DMS53 treated with DMSO at 0.1 percent for 48 hours (cell line): ENCODE results near the gene SLC5A6.
A peak's percentile ranks its signal among the peaks of the same experiment; 100 is the strongest.

Source experiments
- DNase-seq: peaks from one replicate; lab custom pipeline; 2025; ENCODE audit not compliant: unreplicated experiment; lab: John Stamatoyannopoulos, UW

SLC5A6 gene

DNA sequence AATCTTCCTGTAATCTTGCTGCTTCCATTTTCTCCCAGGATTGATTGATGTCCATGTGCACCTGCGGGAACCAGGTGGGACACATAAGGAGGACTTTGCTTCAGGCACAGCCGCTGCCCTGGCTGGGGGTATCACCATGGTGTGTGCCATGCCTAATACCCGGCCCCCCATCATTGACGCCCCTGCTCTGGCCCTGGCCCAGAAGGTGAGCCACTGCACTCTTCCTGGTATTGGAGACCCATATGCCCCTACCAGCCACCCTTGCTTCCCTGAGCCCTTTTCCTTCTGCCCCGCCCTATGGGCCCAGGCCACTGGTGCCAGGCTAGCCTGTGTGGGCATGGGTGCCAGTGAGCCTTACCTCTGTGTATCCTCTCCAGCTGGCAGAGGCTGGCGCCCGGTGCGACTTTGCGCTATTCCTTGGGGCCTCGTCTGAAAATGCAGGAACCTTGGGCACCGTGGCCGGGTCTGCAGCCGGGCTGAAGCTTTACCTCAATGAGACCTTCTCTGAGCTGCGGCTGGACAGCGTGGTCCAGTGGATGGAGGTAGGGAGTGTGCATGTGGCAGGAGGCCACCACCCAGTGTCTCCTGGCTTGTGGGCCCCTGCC is 25.4 kb upstream of the SLC5A6 start:
- no peak for DNase-seq

DNA sequence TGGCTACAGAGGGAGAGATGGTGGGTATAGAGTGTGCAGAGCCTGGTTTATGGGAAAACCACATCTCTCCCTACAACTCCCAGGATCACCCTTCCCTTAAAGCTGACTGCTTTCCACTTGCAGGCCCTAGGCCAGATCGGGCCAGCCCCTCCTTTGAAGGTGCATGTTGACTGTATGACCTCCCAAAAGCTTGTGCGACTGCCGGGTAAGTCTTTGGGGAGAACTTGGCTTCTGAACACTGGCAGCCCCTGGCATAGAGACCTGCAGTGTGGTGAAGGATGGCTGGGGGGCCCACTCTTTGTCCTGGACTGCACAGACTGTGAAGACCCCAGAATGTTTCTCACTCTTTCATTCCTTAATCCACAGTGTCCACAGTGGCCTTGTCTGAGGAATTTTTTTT is 24.6 kb upstream of the SLC5A6 start:
- DNase-seq: no peak

DNA sequence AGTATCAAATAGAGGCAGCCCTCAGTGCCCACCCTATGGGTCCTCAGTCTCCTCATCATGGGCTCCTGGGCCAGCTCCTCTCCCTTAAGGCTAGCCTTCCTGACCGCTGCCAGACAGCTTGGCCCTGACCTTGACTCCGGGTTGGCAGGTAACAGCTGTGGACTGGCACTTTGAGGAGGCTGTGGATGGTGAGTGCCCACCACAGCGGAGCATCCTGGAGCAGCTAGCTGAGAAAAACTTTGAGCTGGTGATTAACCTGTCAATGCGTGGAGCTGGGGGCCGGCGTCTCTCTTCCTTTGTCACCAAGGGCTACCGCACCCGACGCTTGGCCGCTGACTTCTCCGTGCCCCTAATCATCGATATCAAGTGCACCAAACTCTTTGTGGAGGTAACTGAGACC is 24.1 kb upstream of the SLC5A6 start:
- DNase-seq: no peak

DNA sequence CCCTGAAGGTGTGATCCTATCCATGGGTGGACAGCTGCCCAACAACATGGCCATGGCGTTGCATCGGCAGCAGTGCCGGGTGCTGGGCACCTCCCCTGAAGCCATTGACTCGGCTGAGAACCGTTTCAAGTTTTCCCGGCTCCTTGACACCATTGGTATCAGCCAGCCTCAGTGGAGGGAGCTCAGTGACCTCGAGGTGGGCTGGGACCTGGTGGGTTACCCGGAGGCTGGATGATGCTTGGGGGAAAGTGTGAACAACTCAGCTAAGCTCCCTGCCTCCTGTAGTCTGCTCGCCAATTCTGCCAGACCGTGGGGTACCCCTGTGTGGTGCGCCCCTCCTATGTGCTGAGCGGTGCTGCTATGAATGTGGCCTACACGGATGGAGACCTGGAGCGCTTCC is 21.3 kb upstream of the SLC5A6 start:
- no peak for DNase-seq

DNA sequence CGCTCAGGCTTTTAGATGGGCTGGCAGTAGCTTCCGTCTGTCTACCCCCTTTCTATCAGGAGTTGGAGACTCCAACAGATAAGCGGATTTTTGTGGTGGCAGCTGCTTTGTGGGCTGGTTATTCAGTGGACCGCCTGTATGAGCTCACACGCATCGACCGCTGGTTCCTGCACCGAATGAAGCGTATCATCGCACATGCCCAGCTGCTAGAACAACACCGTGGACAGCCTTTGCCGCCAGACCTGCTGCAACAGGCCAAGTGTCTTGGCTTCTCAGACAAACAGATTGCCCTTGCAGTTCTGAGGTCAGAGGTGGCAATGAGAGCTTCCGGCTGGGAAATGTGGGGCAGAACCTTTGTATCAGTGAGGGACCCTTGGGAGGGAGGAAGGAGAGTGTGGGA is 19.9 kb upstream of the SLC5A6 start:
- DNase-seq: no peak

DNA sequence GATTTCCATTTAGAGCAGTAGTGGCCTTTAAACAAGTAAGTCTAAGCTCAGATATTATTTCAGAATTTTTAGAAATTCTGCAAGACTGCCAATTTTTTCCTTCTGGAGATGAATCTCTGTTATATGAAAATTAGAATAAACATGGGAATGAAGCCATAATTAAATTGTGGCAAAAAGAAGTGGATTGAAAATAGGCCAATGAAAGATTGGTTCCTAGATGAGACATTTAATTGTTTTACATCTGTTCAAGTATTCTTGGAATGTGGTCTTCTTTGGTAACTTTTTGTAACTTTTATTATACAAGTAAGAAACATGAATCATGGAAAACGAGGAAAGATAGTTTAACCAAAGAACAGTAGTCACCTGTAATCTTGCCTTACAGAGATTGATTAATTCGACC is 15.4 kb upstream of the SLC5A6 start:
- DNase-seq: no peak

DNA sequence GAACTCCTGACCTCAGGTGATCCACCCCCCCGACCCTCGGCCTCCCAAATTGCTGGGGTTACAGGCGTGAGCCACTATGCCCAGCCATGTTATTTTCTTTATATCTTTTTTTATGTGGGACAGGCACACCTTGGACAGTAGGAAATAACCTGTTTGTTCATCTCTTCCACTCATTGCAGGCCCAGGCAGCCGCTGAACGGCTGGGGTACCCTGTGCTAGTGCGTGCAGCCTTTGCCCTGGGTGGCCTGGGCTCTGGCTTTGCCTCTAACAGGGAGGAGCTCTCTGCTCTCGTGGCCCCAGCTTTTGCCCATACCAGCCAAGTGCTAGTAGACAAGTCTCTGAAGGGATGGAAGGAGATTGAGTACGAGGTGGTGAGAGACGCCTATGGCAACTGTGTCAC is 13.5 kb upstream of the SLC5A6 start:
- DNase-seq: no peak

DNA sequence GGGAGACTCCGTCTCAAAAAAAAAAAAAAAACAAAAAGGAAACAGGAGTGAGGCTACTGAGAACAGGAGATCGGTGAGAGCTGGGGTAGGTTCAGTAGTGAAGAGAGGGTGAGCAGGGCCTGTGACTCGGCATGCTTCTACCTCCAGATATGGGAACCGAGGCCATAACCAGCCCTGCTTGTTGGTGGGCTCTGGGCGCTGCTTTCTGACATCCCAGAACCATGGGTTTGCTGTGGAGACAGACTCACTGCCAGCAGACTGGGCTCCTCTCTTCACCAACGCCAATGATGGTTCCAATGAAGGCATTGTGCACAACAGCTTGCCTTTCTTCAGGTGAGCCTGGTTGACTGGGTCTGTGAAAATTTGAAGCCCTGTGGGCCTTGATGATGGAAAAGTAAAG is 11.3 kb upstream of the SLC5A6 start:
- no peak for DNase-seq

DNA sequence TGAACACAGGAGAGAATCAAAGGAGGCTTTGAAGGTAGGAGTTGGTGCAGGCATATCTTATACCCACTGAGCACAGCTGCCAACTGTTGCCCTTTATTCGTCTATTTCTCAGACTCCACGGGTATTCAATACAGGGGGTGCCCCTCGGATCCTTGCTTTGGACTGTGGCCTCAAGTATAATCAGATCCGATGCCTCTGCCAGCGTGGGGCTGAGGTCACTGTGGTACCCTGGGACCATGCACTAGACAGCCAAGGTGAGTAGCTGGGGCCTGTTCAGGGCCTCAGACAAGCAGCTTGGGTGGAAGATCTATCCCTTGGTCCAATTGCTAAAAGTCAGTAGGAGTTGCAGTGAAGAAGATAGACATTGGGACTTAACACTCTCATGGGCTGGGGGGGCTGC is 10.3 kb upstream of the SLC5A6 start:
- no peak for DNase-seq

DNA sequence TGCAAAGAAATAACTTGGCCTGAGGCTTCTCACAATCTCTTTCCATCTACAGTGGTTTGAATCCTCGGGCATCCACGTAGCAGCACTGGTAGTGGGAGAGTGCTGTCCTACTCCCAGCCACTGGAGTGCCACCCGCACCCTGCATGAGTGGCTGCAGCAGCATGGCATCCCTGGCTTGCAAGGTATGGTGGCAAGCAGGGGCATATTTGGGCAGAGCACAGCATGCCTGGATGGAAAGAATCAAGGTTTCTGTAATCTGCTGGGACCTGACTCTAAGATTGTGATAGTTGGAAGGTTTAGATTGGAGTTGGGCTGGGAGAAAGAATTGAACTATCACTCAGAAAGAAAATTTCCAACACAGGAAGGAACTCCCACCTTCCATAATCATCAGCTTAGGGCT is 9.1 kb upstream of the SLC5A6 start:
- DNase-seq: no peak

DNA sequence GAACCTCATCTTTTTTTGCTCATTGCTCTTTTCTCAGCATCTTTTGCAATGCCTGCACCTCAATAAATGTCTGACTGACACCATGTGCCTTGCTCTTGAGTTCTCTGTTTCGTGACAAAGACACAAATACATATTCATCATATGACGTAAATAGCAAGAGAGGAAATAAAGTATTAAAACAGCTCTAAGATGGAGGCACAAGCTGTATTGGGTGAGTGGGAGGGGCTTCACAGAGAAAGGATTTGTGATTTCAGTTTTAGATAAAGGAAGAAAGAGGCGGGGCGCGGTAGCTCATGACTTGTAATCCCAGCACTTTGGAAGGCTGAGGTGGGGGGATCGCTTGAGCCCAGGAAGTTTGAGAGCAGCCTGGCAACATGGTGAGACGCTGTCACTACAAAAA is 8.0 kb upstream of the SLC5A6 start:
- no peak for DNase-seq

DNA sequence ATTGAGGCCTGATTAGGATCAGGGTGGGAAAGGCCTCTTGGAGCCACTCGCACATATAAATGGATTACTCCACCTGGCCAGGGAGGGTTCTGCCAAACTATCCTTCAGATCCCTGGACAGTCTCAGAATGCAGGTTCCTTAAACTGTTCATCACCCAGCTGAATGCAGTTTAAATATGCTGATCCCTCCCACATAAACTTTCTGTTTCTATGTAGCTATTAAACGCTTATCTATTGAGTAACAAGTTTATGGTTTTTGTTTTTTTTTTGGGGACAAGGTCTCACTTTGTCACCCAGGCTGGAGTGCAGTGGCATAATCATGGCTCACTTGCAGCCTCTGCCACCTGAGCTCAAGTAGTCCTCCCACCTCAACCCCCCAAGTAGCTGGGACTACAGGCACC is 7.0 kb upstream of the SLC5A6 start:
- no peak for DNase-seq

DNA sequence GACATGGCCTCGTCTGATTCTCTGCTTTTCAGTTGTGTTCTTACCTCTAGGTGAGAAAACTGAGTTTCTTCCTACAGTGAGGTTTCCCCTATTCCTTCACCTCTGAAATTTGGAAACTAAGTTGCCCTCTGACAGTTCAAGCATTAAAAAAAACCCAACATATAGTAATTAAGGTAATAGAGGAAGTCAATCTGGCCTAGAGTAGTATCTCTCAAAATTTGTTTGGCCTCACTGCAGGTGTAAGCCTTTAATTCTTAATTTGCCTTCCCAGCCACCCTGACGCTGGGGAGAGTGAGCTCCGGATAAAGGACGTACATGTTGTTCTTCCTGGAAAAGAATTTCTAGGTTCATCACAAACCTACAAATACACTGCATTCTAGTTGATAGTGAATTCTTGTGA is 6.5 kb upstream of the SLC5A6 start:
- DNase-seq: no peak

DNA sequence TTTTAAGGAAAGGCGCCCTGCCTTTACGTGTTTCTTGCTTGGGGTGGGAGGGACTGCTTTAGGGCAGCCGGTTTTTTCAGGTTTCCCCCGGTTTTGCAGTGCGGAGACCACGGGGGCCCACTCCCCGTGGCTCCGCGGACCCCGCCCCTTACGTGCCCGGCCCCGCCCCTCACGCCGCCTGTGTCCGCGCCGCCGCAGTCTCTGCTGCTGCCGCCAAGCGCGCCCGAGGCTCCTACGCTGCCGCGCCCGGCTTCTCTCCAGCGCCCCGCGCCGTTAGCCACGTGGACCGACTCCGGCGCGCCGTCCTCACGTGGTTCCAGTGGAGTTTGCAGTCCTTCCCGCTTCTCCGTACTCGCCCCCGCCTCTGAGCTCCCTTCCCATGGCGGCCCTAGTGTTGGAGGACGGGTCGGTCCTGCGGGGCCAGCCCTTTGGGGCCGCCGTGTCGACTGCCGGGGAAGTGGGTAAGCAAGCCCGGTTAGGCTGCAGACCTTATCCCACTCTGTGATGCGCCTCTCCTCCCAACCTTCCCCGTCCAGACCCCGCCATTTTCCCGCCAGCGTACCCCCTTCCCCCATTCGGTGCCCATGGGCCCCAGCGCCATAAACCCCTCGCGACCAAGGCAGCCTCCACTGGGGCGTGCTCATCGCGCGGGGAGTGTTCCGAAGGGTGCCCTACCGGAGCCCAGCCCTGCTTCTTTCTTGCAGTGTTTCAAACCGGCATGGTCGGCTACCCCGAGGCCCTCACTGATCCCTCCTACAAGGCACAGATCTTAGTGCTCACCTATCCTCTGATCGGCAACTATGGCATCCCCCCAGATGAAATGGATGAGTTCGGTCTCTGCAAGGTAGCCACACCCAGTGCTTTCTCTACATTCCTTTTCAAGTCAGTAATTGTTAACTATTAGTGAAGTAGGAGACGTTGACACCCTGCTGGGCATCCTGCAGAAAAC is 5.4 kb upstream of the SLC5A6 start, which contains the start of gene CAD:
Gene CAD (plus strand): TSS at position 197 of the 949 bp plus-strand sequence. CDS start 183 bp downstream, at position 380.
- peak; percentile 72 for DNase-seq

DNA sequence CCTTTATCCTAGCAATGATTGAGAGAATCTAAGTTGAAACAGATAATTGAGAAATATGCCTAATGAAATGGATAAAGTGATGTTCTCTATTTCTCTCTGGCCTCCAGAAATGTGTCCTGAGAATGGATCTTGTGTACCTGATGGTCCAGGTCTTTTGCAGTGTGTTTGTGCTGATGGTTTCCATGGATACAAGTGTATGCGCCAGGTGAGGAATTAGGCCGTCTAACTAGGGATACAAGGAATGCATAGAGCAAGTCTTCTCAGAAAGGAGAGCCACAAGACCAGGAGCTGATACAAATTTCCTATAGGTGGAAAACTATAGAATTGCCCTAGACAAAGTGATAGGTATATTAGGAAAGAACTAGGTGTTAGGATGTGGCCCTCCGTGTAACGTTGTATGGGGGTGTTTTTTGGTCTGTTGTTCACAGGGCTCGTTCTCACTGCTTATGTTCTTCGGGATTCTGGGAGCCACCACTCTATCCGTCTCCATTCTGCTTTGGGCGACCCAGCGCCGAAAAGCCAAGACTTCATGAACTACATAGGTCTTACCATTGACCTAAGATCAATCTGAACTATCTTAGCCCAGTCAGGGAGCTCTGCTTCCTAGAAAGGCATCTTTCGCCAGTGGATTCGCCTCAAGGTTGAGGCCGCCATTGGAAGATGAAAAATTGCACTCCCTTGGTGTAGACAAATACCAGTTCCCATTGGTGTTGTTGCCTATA is 4.5 kb upstream of the SLC5A6 start:
- DNase-seq: no peak

DNA sequence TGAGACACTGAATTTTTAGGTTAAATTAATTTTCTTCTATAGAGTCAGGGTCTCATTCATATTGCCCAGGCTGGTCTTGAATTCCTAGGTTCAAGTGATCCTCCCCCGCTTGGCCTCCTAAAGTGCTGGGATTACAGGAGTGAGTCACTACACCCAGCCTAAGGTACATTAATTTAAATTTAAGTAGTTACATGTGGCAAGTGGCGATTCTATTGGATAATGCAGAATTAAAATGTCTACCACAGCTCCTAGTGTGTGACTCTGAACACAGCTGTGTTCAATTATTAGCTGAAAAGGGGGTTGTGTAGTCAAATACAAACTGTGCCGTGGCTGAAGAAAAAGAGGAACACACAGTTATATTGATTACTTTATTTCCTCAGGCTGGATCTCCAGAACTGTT is 2.9 kb upstream of the SLC5A6 start:
- DNase-seq: no peak

DNA sequence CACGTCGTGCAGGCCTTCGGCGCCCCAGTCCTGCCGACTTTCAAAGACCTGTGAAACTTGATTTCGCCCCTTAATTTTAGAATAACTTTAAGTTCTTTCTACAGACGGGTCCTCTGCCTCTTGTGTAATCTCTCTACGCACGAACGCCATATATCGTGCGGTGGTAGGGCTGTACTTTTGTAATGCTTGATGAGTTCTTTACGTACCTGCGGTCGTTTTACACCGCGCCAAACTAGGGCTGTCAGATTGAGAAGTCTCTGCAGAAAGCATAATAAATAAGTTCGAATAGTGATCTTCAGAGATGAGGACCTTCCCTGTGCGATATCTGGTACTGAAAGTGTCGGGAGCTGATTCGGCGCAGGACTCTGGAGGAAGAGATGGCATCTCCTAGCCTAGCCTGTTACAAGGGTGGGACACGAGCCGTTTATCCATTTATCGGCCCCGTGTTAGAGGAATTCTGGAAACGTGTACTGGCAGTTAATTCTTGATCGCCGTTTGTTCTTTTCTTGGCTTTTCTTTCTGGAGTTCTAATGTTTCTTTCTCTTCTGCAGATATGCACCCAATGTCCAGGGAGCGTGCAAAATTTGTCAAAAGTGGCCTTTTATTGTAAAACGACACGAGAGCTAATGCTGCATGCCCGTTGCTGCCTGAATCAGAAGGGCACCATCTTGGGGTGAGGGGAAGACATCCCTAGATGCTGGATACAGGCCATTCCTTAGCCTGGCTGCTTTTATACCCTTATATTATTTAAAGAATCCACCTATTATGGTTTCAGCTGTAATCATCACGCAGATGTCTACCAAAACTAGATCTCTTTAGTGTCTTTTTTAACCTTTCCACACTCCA is 781 bp upstream of the SLC5A6 start:
- DNase-seq: no peak

DNA sequence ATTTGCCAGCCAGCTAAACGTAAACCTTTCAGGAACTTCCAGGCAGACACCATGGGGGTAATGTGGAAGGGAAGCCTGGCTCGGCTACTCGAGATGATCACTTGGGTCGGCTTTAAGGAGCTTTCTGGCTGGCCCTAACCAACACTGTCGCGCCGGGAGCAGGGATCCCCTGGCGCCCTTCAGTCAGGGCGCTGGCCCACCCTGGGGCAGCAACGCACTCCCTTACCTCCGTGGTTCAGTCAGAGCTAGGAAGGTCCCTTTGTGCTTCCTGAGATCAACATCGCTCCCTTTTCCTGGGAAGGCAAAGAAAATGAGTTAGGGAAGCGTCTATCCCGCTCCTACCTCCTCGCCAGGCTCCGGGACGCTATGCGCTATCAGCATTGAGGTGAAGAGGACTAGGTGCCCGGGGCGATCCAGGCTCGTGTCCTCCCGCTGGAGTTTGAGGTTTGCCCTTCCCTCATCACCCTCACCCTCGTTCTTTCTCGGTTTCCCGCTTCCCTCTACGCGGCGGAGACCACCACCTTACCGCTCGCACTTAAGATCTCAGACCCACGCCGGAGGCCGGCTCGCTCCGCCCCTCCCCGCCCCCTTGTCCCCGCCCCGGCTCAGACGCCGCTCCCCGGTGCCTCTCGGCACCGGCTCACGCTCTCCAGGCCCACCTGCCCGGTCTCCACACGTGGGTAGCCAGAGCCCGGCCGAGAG is 676 bp downstream of the SLC5A6 start:
- peak; percentile 68 for DNase-seq

DNA sequence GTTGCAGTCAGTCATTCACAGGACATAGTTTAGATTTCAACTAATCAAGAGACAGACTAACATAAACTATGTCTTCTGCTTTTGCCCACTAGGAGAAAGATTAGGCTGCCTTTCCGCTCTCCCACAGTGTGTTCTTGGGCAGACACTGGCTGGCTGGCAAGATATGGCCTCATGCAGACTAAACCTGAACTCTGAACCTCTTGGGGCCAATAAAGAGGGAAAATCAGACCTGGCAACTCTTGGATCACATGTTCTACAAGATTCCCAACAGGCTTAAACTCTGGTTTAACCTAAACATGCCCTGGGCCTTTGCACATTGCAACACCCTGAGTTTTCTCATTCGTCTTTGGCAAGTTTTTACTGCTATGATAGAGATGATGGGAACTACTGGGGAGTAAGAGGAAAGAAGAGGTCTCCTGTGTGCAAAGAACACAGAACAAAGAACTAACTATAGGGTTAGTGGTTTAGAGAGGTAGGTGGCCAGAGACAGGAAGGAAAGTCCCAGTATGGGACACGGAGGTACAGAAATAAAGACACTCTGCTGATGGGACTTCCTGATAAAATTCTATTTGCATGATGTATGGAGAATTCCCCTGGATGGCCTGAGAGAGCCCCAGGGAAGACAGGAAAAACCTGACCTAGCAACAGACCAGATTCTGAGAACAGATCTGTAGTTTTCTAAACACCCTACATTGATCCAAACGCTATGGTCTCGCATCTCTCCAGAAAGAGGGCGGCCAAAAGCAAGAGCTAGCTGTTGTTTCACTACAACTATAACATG is 2.3 kb downstream of the SLC5A6 start:
- no peak for DNase-seq
